Measurements from ENCODE around the gene FGB. TPM values are rescaled to one million over a fixed set of nuclear protein-coding genes. Genes with fewer than 3 reads are reported as not detected.

Gene FGB
- polyA plus RNA-seq, 1 donor = 12.3 TPM

- DNase-seq = no peak
Observed at GRCh38 chr4:154620111-154620510, 57.3 kb downstream of the FGB start.

Other genes with a start within 250 kb of the FGB start
- gene DCHS2, start 71.2 kb upstream of the FGB start, polyA plus RNA-seq (ENCODE audit: insufficient read length) = 8.4 TPM
- gene PLRG1, start 12.6 kb upstream of the FGB start, polyA plus RNA-seq (ENCODE audit: insufficient read length) = 130 TPM
- gene FGA, start 27.7 kb downstream of the FGB start, polyA plus RNA-seq (ENCODE audit: insufficient read length) = 0.12 TPM
- not detected for gene FGG, start 49.6 kb downstream of the FGB start, polyA plus RNA-seq (ENCODE audit: insufficient read length)
- 0.71 TPM for gene LRAT, start 181.0 kb downstream of the FGB start, polyA plus RNA-seq (ENCODE audit: insufficient read length)
- 0.05 TPM for gene RBM46, start 218.3 kb downstream of the FGB start, polyA plus RNA-seq (ENCODE audit: insufficient read length)

Measured in left kidney (tissue), 2 donors.